Right lobe of liver (tissue), 4 donors: ENCODE measurements around the gene NKAIN2.

Experiments used
- POLR2A ChIP-seq: fragments of 450-650 bp; IDR thresholded peaks from one replicate; pipeline ENCODE4 v1.6.1; 2017; ENCODE audit warnings: antibody characterized with exemption, mild to moderate bottlenecking
- TF ChIP-seq, protein P1 (sequence below), 4 donors: fragments of 200-600 bp in 3 of 4; fragments of 450-650 bp in 1 of 4; IDR thresholded peaks; one replicate each; pipeline versions ENCODE4 v1.5.1 to v1.8.0; 2016 to 2022; ENCODE audit warnings: antibody characterized with exemption in 4 of 4, mild to moderate bottlenecking in 2 of 4
- donor health status: DM: no; HTN: no; CAD: no.
- donor health status: DM: no; HTN: no; CAD: no.
- donor health status: DM: no; HTN: yes; CAD: no.

- TF ChIP-seq, protein P1, sequence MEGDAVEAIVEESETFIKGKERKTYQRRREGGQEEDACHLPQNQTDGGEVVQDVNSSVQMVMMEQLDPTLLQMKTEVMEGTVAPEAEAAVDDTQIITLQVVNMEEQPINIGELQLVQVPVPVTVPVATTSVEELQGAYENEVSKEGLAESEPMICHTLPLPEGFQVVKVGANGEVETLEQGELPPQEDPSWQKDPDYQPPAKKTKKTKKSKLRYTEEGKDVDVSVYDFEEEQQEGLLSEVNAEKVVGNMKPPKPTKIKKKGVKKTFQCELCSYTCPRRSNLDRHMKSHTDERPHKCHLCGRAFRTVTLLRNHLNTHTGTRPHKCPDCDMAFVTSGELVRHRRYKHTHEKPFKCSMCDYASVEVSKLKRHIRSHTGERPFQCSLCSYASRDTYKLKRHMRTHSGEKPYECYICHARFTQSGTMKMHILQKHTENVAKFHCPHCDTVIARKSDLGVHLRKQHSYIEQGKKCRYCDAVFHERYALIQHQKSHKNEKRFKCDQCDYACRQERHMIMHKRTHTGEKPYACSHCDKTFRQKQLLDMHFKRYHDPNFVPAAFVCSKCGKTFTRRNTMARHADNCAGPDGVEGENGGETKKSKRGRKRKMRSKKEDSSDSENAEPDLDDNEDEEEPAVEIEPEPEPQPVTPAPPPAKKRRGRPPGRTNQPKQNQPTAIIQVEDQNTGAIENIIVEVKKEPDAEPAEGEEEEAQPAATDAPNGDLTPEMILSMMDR (IDR thresholded peaks at IDR 0.05) = no peak
- no peak for TF ChIP-seq POLR2A
Observed at GRCh38 chr6:124668028-124668427, 864.4 kb downstream of the NKAIN2 start.
